GM18870 (cell line): ENCODE data around the gene ADAMTS17.

ENCODE experiments used
- ATAC-seq: cut with Tn5 transposase; IDR thresholded peaks from one replicate; pipeline ENCODE4 v1.9.1; 2021; ENCODE audit warnings: moderate library complexity; ENCODE audit not compliant: unreplicated experiment

Gene ADAMTS17

DNA sequence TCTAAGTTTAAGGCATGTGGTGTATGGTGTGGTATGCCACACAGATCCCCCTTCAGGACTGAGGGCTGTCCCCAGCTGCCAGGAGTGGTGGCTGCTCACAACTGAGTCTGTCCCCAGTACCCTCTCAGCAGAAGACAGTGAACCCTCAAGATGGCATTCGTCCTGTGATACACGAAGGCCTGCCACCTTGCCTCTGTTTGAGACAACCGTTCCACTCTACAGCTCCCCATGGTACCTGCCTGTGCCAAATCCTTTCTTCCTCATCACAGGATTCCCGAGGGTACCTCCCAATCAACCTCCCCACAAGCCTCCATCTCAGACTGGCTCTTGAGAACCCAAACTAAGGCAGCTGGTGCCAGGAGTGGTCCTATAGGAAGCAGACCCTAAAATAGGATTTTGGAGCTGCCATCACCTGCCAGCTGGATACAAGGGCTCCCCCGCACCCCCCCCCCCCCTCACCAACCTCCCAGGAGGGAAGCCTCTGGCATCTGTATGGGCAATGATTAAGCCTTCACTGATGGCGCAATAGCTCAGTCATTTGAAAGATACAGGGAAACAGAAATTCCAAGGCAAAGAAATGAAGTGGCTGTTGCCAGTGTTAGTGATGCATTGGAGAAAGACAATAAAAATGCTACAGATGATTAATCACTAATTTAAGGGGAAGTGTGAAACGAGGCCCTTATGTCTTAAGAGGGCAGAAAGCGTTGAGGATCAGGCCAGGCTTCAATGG lies 378.5 kb downstream of the ADAMTS17 start:
- no peak for ATAC-seq

DNA sequence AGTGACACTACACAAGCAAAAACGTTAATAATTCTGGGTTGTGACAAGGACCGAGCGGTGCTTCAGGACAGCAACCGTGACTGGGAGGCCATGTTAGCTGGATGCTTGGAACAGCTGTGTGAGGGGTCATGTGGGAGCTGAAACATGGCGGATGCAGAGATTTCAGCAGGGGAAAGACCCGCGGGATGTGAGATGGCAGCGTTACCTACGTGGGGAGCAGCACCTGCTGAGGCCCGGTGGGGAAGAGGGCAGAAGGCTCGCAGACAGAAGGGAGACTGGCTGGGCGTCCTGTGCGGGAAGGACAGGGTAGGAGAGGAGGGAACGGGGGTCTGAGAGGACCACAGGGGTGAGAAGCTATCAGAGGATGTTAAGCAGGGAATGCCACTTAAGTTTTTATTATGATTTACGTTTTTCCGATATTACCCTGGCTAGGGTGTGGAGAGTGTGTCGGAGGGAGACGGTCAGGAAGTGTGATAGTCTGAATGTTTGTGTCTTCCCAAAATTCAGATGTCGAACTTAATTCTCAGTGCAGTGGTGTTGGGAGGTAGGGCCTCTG lies 379.7 kb downstream of the ADAMTS17 start:
- ATAC-seq, result no peak

DNA sequence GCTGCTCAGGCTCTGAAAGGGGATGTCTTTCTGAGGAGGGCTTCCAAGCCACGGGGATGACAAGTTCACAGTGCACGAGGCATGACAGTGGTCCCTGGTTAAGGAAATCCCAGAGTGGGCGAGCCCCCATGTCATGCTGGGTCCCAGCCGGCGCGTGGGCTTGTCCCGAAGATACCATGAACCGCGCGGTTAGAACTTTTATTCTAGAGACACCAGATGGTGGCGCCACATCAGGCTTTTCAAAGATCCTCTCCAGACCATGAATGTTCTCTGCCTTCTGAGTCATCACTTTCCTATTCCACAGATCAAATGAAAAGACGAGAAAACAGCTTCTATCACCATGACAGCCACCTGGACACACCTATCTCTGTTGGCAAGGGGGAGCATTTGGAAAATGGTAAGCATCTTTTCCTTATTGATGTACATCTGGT lies 380.7 kb downstream of the ADAMTS17 start:
- no peak for ATAC-seq

DNA sequence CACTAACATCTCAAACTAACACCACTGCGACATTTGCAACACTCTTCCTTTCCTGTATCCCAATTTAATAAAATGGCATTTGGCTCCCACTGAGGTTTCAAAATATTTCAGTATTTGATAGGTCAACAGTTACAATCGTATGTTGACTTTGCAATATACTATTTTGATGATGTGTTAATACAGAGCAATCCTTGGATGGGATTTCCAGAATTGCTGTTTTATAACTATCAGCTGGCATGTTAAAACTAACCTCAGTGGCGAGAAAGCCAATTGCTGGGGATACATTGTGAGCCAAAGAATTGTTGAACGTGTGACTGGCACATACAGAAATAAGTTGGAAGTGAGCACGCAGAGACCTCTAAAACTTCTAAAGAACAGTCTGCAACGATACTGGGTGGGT lies 382.4 kb downstream of the ADAMTS17 start:
- ATAC-seq, result no peak

DNA sequence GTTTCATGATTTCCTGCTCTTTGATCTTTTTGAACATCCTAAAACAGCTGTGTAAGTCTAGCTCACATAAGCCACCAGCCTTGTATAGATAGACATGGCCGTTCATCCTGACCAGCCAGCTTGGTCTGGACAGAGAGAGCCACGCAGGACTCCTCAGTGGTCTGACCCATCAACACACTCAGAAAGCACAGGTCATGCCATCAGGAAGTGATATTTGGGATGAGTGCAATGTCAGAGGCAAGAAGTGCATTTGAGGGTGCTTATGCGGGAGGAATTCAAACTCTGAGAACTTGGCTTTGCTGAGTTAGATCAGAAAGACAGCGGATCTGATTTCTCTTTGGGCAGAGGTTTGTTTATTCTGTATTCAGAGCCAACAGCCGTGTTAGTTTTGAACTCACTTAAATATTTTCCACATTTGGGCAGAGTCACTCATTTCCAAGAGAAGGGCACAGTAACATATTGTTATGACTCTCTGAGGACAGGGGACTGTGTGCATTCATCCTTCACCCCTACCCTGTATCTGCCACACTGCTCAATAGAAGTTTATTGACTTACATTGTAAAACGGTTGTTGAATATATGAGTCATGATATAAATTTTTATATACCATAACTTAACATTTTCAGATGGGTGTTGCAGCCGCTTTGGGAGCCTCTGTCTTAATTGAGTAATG lies 383.2 kb downstream of the ADAMTS17 start:
- ATAC-seq, result no peak

DNA sequence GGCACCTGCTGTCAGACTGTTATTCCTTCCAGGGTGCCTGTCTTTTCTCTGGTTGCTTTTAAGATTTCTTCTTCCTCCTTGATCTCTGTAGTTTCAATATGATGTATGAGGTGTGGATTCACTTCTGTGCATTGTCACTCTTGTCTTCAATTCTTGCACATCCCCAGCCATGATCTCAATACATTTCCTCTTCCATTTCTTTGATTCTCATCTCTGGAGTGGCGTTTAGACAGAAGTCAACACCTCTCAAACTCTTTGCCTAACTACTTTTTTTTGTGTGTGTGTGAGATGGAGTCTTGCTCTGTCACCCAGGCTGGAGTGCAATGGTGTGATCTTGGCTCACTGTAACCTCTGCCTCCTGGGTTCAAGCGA lies 384.1 kb downstream of the ADAMTS17 start:
- no peak for ATAC-seq

DNA sequence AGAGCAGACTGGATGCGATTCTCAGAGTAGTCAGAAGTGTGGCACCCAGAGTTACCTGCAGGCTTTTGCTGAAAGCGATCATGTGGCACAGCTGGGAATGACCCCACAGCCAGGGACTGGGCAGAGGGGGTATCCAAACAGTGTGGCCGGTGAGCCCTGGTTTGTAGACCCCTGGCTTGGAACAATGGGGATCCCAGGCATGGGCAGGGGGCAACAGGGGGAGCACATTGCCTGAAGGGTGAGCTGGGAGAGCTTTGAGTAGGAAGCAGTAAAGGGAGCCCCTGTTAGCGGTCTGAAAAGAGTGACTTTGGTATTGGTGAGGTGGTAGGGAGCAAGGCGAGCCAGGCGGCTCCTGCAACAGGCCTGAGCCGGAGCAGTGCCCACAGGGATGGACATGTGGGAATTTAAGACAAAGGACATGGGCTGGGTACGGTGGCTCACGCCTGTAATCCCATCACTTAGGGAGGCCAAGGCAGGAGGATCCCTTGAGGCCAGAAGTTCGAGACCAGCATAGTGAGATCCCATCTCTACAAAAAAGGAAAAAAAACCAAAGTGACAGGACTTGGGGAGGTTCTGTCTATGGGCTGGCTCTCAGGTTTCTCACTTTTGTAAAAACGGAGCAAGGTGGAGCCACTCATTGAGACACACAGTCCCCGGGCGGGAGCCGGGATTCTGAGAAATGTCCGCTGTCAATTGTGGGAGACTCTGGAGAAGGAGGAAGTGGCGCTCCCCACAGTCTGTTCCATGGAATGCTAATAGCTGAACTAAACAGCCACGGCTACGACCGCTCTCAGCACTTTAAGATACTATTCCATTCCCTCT lies 384.7 kb downstream of the ADAMTS17 start:
- no peak for ATAC-seq

DNA sequence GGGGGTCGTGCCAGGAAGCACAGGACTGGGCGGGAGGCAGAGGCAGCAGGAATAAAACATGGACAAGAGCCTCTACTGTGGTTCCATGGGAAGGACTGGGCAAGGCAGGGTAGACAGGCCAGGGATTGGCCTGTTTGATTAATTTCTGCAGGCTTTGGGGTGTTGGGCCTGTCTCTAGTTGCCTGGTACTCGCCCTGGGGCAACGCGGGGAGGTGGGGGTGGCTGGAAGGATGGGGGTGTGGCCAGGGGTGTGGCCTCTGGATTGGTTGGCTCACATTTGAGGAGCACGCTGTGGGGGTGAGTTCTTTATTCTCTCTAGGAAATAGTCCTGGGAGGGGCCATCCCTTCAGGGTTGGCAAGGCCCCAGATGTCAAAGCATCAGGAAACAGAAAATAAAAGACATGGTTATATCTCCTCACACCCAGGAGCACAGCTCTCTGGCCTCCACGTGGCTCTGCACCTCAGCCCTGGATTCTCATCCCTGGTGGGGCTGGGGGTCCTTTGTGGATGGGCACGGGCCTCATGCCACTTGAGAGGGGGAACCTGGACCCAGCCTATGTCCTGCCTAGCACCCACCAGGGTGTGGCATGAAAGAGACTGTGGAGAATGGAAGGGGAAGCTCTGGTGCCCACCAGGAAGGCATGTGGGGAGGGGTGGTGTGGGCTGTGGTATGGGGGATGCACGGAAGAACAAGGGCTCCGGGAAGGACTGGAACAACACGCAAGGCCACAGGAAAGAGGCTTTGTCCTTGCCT lies 385.6 kb downstream of the ADAMTS17 start:
- ATAC-seq, result no peak

DNA sequence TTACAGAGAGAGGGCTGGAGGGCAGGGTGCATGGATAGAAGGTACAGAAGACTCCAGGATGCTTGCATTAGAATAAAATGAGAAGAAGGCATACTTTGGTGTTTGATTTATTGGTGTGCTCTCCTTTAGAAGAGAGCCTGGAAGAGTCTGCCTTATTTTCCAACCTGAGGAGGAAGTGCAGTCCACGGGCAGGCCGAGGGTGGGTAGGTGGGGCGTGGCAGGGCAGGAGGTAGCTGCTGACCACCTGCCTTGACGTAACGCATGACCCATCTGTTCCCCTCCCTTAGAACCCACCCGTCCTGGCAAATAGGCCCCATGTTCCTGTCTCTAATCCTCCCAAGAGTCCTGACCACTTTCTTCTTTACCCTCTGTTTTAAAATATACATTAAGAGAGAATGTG lies 386.2 kb downstream of the ADAMTS17 start:
- no peak for ATAC-seq

DNA sequence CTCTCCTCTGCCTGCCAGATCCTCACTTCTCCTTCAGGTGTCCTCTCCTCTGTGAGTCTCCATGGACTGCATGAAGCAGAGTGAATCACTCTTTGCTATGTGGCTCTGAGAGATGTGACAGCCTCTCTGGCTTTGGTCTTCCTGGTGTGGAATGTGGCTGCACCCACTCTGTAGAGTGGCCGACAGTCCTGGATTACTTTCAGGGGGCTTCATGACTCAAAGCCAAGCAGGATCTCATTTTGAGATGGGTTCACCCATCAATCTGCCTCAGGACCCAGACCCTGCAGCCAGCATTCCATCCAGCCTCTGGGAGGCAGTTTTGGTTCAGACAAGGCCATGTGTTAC lies 386.6 kb downstream of the ADAMTS17 start:
- ATAC-seq, result no peak

DNA sequence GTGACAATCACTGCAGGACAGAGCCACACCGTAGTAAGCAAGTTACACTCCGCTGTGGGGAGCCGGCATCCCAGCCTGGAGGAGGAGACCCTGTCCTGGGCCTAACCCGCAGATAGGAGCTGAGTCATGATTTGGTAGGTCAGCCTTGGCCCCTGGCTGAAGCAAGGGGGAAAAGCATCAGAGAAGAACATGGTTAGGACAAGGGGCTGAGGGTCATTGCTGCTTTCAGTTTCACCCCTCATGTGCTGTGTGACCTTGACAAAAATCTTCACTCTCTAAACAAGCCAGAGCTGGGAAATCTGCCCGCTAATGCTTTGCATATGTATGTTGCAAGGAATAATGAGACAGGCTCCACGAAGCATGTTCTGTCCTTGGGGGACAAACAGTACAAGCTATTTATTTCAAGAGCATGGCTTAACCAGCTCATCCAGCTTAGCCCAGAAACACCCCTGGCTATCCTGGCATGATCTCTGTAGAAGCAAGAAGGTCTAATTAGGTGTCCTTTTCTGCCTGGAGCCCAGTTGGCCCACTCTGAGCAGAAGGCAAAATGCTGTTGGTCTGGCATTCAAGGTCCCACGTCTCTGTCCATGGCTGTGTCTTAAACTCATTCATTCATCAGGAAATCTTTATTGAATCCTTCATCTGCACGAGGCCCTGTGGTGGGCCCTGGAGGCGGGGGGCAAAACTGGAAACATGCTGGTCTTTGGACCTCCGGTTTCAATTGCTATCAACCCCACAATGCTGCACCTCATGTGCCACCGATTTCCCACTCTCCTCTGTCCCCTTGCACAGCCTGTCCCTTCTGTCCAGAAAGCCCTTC lies 387.2 kb downstream of the ADAMTS17 start:
- no peak for ATAC-seq

DNA sequence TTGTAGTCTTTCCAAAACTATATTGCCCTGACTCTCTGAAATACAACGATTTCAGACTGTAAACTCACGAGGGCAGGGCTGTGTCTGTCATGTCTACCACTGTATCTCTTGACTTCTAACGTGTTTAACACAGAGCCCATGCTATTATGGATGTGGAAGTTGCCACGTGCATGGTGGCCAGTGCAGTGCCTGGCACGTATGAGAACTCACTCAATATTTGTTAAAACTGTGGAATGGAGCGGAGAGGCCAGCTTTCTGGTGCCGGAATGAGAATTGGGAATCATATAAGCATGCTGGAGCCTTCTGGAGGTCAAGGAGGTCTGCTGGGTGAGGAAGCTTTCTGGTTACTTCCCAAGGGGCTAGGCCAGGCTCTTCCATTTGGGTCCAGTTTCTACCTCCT lies 387.9 kb downstream of the ADAMTS17 start:
- ATAC-seq, result no peak

DNA sequence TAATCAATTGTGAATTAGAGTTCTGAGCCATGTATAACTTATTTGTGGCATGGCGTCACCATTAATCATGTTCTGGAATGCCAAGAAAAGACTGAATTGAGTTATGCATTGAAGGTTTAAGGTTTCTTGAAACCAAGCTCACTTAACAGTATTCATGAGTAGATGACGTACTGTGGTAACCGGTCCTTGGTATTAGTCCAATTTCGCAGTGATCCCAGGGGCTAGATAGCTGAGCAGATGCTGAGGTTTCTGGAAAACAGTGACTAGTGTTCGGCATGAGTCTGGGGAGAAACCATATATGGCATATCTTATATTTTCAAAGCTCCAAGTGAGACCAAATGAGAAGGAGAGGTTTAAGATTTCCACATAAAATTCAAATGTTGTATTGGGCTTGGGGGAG lies 390.3 kb downstream of the ADAMTS17 start:
- ATAC-seq, result no peak

DNA sequence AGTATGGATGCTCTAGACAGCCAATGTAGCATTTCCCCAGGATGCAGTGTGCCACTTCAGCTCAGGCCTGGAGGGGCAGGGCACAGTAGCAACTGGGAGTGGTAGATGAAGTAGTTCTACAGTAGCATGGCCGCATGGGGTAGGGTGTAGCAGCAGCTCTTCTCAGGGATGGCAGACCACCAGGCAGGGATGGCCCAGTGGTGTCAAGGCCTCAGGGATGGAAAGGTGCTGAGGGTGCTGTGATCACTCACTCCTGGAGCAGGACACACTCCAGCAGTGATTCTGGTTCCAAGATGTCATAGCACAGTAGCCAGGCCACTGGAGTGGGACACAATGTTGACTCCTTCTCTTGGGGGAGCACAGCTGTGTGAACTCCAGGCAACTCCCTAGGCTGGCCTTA lies 397.6 kb downstream of the ADAMTS17 start:
- ATAC-seq, result no peak

DNA sequence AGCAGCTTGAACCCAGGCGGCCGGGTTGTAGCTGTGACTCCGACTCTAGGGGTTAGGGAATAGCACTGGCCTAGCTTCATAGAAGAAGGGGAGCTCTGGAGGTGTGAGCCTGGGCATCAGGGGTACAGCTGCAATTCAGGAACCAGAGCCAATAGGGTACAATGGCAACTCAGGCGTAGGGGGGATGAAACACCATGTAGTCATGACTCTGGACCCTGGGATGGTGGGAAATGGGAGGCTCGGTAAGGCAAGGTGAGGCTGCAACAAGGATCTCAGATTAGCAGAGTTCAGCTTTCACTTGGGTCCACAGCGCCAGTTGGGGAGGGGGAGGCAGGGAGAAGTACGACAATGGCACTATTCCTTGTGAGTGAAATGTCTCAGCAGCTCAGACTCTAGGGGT lies 398.3 kb downstream of the ADAMTS17 start:
- no peak for ATAC-seq

DNA sequence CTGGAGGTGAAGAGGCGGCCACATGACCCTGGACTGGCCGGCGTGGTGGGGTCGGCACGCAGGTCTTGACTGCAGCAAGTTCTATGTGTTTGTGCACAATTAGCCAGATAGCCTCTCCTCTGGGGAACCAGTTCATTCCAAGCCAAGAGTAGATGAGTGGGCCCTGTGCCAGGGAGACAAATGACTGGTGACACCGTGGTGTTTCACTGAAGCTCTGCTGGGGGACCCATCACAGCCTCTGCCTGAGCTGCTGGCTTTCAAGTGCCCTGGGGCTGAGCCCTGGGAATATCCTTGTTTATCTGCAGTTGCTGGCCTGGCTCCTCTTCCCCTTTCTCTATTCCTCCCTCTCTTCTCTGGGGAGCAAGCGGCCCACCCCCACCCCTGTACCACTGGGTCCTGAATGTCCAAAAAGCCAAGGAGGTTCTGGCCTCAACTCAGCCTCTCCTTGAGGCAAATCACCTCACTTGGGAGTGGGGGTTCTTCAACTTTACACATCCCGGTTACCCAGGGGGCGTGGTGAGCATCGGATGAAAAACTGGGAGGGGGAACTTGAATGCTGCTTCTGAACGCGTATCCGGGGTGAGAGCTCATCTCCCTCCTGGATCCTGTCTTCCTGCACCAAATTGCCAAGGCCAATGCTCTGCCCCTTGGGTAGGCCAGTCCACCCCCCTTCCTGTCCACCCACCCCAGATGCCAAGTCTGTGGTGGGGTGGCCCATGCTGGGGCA lies 408.9 kb downstream of the ADAMTS17 start:
- ATAC-seq, result no peak

DNA sequence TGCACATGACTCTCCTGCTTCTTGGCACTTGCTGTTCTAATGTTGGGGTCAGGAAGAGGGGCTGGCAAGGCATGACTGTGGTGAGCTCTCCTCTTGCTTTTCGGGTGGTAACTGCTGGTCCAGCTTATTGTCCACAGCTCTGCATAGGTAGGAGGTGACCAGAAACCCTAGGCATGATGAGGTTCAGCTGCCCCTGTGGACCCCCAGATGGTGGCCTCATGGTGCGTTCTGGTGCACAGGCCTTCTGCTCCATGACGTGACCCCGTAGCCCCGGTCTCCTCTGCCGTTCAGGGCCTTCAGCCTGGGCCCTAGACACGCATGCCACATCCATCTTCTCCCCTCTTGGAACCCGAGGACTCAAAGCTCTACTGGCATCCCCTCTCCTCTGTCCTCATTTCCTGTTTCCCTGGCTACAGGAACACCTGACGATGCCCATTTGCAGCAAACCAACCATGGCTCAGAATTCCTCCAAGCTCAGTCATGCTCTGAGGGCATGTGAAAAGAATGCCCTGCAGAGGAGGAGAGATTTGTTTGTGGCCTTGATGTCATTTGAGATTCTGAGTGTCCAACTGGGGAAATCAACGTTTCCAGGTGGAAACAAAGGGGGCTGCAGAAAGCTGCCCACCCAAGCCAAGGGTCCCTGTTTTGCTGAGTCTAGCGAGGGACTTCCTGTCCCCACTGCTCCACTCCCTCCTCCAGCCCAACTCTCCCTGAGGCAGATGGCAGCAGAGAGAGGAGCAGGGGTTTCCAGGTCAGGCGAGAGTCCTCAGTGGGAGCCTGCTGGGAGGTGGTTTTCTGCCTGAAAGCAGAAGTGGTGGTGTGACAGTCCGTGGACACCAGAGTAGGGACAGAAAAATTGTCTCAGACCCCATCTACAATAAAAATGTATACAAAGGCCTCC lies 409.8 kb downstream of the ADAMTS17 start:
- ATAC-seq, result no peak

DNA sequence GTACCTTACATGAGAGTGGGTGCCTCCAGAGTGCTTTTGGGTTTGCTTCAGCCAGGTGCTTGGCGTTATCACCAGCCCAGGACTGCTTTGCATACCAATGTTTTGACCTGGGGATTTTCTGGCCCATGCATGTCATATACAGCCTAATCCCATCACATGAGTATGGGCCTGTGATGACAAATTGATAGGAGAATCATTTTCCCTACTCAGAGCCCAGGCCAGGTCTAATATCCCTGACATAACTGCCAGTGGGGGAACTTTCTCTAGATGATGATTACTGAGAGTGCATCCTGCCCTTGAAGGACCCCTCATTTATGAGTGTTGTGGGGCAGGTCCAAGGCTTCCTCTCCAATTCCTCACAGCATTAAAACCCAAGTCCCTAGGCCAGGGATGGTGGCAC lies 411.1 kb downstream of the ADAMTS17 start:
- ATAC-seq, result no peak
